Smooth muscle cell (in vitro differentiated cells): Measurements from ENCODE around the gene CSPG5. TPM values are rescaled to one million over a fixed set of nuclear protein-coding genes. Genes with fewer than 3 reads are reported as not detected.

ENCODE experiments used
- DNase-seq: peaks from one replicate; lab custom pipeline; 2025; ENCODE audit not compliant: unreplicated experiment; lab: John Stamatoyannopoulos, UW
- H2AFZ ChIP-seq: fragments of 200-600 bp; sonication (generic); 2 replicates; pipeline ENCODE4 v1.6.0; 2016; ENCODE audit warnings: antibody characterized with exemption, low read depth, mild to moderate bottlenecking
- H3F3A ChIP-seq: fragments of 200-600 bp; sonication (generic); 2 replicates; pipeline ENCODE4 v1.6.0; 2017; ENCODE audit warnings: antibody characterized with exemption, low read depth
- H3K27ac ChIP-seq: fragments of 200-600 bp; sonication (generic); 2 replicates; pipeline ENCODE4 v1.5.1; 2016; ENCODE audit warnings: low read depth, mild to moderate bottlenecking
- H3K27me3 ChIP-seq: fragments of 200-600 bp; sonication (generic); 2 replicates; pipeline ENCODE4 v1.6.1; 2016; ENCODE audit warnings: low read depth, mild to moderate bottlenecking
- H3K36me3 ChIP-seq: fragments of 200-600 bp; sonication (generic); 2 replicates; pipeline ENCODE4 v1.5.1; 2016; ENCODE audit warnings: low read depth
- H3K4me1 ChIP-seq: fragments of 200-600 bp; sonication (generic); 2 replicates; pipeline ENCODE4 v1.5.1; 2016; ENCODE audit warnings: low read depth
- H3K4me2 ChIP-seq: fragments of 200-600 bp; sonication (generic); 2 replicates; pipeline ENCODE4 v1.6.0; 2016; ENCODE audit warnings: mild to moderate bottlenecking
- H3K4me3 ChIP-seq: fragments of 200-600 bp; sonication (generic); 2 replicates; pipeline ENCODE4 v1.5.1; 2016; ENCODE audit warnings: mild to moderate bottlenecking
- H3K79me2 ChIP-seq: fragments of 200-600 bp; sonication (generic); 2 replicates; pipeline ENCODE4 v1.6.0; 2016; ENCODE audit warnings: low read depth, mild to moderate bottlenecking
- H3K9ac ChIP-seq: fragments of 200-600 bp; sonication (generic); 2 replicates; pipeline ENCODE4 v1.6.0; 2016; ENCODE audit warnings: low read depth
- H3K9me3 ChIP-seq: fragments of 200-600 bp; sonication (generic); replicated peaks from 2 replicates; pipeline ENCODE4 v1.5.1; 2016; ENCODE audit warnings: low read depth
- H4K20me1 ChIP-seq: fragments of 200-600 bp; sonication (generic); 2 replicates; pipeline ENCODE4 v1.6.0; 2016; ENCODE audit warnings: low read depth
- CTCF ChIP-seq: fragments of 200-600 bp; sonication (generic); IDR thresholded peaks from 2 replicates; pipeline ENCODE4 v1.5.1; 2017; ENCODE audit warnings: borderline replicate concordance, mild to moderate bottlenecking, antibody characterized with exemption; ENCODE audit not compliant: insufficient read depth, poor library complexity, severe bottlenecking
- WGBS: methylation state at CpG from one replicate; pipeline ENCODE4 v1.1.7; 2016; ENCODE audit warnings: low lambda C conversion rate; 5-methylcytosine and 5-hydroxymethylcytosine counted together
- polyA plus RNA-seq: library from polyadenylated mRNA; unstranded; fragments of >200 nt; fragmentation: Nextera tagmentation; extraction: Ambion mirVana; gene quantifications from 2 replicates; pipeline ENCODE4 v1.2.1, GENCODE V29; 2016
- total RNA-seq: library from RNA; depleted of rRNA; stranded (reverse); fragments of >200 nt; gene quantifications from 2 replicates; pipeline ENCODE4 v1.2.3, GENCODE V29; 2014

CSPG5 gene
- total and polyA plus RNA-seq, 2 experiments from 2014 or later, result 0.35 to 1.3 TPM

GRCh38 chr3:47533481-47533880 is 45.2 kb downstream of the CSPG5 start:
- Histone ChIP-seq H2AFZ (no peak overlapping the region), H3K36me3 (no peaks in the 10 kb centered on the region), H3F3A (no peaks in the 10 kb centered on the region), H4K20me1 (no peaks in the 10 kb centered on the region), H3K9me3 (no peaks in the 10 kb centered on the region), H3K79me2 (no peaks in the 10 kb centered on the region), H3K27ac (no peak overlapping the region), H3K4me2 (no peak overlapping the region), H3K4me1 (no peaks in the 10 kb centered on the region), H3K27me3 (no peaks in the 10 kb centered on the region), H3K4me3 (no peak overlapping the region), H3K9ac (no peak overlapping the region)
- no peak for TF ChIP-seq CTCF
- WGBS, result 93% methylated on average over 2 of the region's 2 CpGs
- no peak for DNase-seq

- Histone ChIP-seq H3K27me3 (no peaks in the 10 kb centered on the region), H3K4me3 (no peak overlapping the region), H3K4me1 (no peaks in the 10 kb centered on the region), H3K4me2 (no peak overlapping the region), H3F3A (no peaks in the 10 kb centered on the region), H3K79me2 (no peaks in the 10 kb centered on the region), H3K27ac (no peak overlapping the region), H3K9ac (no peak overlapping the region), H2AFZ (no peak overlapping the region), H3K9me3 (no peaks in the 10 kb centered on the region), H3K36me3 (no peaks in the 10 kb centered on the region), H4K20me1 (no peaks in the 10 kb centered on the region)
- TF ChIP-seq CTCF, result no peak
- DNase-seq, result no peak
- 81% methylated on average over 6 of the region's 6 CpGs for WGBS
Measured at GRCh38 chr3:47527952-47528725, 50.5 kb downstream of the CSPG5 start.

- Histone ChIP-seq H3K4me1 (no peaks in the 10 kb centered on the region), H3K9ac (no peak overlapping the region), H3F3A (no peaks in the 10 kb centered on the region), H3K36me3 (no peaks in the 10 kb centered on the region), H3K79me2 (no peaks in the 10 kb centered on the region), H2AFZ (no peak overlapping the region), H3K27ac (no peak overlapping the region), H3K27me3 (no peaks in the 10 kb centered on the region), H3K4me3 (no peak overlapping the region), H3K9me3 (no peaks in the 10 kb centered on the region), H3K4me2 (no peak overlapping the region), H4K20me1 (no peaks in the 10 kb centered on the region)
- DNase-seq, result no peak
- no peak for TF ChIP-seq CTCF
- 97% methylated on average over 4 of the region's 4 CpGs for WGBS
Measured at GRCh38 chr3:47525617-47526016, 53.0 kb downstream of the CSPG5 start.
